GM18520 (cell line): ENCODE measurements around the gene SNPH.

Experiments used
- ATAC-seq: cut with Tn5 transposase; IDR thresholded peaks from one replicate; pipeline ENCODE4 v1.9.1; 2021; ENCODE audit not compliant: unreplicated experiment

The SNPH gene

DNA sequence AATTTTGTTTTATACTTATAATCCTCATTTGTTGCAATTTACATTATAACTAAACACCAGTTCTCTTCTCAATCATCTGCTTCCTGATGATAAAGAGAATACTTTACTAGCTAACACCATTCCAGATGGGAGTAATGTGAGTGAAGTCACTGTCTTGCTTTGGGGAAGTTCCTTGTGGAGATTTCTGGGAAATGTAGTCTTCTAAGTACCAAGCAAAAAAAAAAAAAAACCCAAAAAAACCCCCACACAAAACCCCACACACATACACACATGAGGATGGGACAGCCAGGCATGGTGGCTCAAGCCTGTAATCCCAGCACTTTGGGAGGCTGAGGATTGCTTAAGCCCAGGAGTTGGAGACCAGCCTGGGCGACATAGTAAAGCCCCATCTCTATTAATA, 2.2 kb upstream of the SNPH start:
- ATAC-seq, result no peak

GRCh38 chr20:1264727-1265126, 1.4 kb upstream of the SNPH start:
- ATAC-seq, result no peak

- ATAC-seq, result no peak
Observed at GRCh38 chr20:1265226-1265915, 723 bp upstream of the SNPH start.

DNA sequence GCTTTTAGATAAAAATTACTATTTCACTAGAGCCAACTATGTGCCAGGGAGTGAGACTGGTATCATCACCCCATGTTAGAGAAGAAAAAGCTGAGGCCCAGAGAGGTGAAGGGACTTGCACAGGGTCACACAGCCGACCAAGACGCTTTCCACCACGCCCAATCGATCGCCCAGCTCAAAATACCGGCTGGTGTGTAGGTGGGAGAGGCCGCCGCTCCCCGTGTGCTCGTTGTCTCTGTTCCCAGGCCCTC, 253 bp upstream of the SNPH start:
- ATAC-seq, result no peak

DNA sequence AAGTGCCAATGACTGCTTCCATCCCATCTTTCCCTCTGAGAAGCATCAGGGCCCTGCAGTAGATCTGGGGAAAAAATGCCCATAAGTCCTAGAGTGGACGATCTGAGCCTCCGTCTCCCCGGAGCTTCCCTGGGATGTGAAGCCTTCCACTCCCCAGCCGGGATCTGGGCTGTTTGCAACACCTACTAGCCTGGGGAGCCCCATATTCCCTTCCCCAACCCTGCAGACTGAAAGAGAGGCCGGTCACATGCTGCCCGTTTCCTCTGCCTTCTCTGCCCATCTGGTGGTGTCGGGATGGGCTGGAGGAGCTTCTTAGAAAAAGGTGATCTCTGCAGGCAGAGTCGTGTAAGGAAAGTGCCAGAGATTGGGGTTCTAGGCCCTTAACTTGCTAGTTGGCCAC, 1.1 kb downstream of the SNPH start:
- no peak for ATAC-seq

GRCh38 chr20:1267809-1268374, 1.8 kb downstream of the SNPH start:
- no peak for ATAC-seq

- no peak for ATAC-seq
Observed at GRCh38 chr20:1269235-1269634, 3.1 kb downstream of the SNPH start.

- ATAC-seq, result no peak
Observed at GRCh38 chr20:1269850-1270249, 3.8 kb downstream of the SNPH start.

DNA sequence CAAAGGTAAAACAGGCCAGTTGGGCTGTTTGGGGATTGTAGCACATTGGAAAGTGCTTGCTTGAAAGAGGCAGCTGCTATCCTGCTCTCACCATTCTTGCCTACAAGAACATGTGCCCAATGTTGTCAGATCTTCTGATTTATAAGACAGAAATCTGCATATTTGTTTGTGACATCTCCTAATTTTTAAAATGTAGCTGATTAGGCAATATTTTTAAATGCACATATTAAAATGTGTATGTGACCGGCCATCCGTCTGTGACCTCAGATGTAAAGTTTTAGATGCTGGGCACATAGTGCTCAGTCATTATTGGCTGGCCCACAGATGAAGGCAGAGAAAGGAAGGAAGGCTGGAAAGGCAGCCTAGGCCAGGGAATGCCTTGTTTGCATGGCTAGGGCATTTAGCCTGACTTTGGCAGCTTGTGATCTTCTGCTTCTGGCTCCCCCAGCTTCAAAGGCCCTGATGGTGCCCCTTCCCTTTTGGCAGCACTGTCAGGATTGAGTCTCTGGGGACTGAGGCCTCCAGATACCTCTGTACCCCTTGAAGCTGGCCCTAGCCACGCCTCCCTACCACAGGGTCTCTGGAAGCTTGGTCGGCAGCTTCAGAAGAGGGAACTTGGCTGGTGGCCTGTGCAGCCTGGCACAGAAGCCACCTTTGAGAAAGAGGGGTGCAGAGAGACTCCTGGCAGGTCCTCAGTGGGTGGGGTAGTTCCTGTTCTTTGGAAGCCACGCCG, 6.4 kb downstream of the SNPH start:
- no peak for ATAC-seq

GRCh38 chr20:1273366-1273765, 7.3 kb downstream of the SNPH start:
- no peak for ATAC-seq

- ATAC-seq, result no peak
Observed at GRCh38 chr20:1274485-1275311, 8.6 kb downstream of the SNPH start.

DNA sequence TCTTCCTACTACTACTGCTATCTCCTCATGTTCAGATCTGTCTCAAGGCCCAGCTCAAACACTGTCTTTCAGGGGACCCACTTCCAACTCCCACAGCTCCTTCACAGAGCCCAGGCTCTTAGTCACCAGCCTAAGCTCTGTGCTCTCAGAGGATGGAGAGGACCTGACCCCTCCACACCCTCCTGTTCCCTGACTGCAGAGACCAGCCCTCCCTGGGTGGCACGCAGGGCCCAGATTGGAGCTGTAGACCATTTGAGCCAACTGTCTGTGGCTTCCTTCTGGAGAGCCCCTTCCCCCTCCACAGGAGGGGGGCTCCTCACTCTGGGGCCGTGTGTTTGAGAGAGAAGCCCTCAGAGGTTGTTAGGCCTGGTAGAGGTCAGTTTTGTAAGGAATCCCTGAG, 9.8 kb downstream of the SNPH start:
- no peak for ATAC-seq

DNA sequence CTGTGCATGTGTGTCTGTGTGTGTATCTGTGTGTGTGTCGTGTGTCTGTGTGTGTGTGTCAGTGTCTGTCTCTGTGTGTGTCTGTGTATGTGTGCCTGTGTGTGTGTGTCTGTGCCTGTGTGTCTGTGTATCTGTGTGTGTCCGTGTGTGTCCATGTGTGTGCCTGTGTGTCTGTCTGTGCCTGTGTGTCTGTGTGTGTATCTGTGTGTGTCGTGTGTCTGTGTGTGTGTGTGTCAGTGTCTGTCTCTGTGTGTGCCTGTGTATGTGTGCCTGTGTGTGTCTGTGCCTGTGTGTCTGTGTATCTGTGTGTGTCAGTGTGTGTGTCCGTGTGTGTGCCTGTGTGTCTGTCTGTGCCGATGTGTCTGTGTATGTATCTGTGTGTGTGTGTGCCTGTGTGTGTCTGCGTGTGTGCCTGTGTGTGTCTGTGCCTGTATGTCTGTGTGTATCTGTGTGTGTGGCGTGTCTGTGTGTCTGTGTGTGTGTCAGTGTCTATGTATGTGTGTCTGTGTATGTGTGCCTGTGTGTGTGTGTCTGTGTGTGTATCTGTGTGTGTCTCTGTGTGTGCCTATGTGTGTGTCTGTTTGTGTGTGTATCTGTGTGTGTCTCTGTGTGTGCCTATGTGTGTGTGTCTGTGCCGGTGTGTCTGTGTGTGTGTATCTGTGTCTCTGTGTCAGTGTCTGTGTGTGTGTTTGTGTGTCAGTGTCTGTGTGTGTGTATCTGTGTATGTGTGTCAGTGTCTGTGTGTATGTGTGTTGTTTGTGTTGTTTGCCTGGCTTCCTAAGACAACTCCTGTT, 11.6 kb downstream of the SNPH start:
- no peak for ATAC-seq

DNA sequence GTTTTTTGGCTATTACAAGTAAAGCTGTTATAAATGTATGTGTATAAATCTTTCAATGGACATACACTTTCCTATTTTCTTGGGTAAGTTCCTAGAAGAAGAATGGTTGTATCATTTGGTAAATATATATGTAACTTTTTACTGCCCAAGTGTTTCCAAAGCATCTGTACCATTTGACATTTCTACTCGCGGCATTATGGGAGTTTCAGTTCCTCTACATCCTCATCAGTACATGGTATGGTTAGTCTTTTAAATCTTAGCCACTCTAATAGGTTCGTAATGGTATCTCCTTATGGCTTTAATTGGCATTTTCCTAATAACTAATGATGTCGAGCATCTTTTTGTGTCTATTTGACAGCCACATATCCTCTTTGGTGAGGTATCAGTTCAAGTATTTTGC, 12.9 kb downstream of the SNPH start:
- ATAC-seq, result no peak

GRCh38 chr20:1280195-1281102, 14.4 kb downstream of the SNPH start:
- ATAC-seq, result no peak

- no peak for ATAC-seq
Observed at GRCh38 chr20:1281279-1282057, 15.4 kb downstream of the SNPH start.

- ATAC-seq, result no peak
Observed at GRCh38 chr20:1282966-1283365, 16.9 kb downstream of the SNPH start.

GRCh38 chr20:1283522-1284510, 17.7 kb downstream of the SNPH start:
- no peak for ATAC-seq
